Activated CD4-positive, alpha-beta T cell treated with anti-CD3 and anti-CD28 coated beads, Interleukin-2, amount 50 U/mL, for 4 hours (primary cell): Measurements from ENCODE around the gene PRKD3.

Experiments used
- DNase-seq, 2 experiments: peaks; one replicate each; pipeline ENCODE4 v3.0.0-alpha.2; 2020

Gene PRKD3

DNA sequence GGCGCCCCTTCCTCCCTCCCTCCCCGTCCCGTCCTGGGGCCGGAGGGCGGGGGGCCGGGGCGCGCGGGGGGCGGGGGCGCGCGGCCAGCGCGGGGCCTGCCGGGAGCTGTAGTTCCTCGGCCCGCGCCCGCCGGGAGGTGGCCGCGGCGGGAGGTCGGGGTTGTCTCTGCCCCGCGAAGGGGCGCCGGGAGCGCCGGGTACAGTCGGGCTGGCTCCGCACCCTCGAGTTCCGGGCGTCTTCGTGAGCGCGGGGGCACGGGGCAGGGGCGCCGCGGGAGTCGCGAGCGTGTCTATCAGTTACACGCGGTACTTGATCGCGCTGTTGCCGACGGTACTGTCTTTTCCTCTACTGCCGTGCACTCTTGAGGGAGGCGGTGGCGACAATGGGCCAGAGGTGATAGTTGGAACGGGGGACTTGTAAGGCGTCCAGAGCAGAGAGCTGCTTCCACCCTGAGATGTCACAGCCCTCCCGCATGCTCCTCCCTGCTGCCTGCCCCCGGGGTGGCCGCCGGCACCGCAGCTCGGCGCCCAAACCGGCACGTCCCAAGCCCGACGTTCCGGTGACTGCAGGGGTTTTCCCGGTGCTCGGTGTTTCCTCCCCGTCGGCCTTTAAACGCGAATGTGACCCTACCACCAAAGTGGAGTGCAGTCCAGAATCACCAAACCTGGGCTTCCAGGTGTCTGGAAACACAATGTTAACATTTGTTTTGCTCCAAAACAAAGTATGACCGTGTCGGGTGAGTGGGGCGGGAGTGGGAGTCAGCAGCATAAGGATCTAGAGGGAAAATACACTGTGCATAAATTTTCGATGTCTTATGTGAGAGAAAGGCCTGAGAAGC is at the start of gene PRKD3:
Gene PRKD3 (minus strand): TSS at position 48 of the 839 bp plus-strand sequence. CDS start 8,309 bp downstream, outside the sequence.
- DNase-seq = peak; percentile 50 to 54

DNA sequence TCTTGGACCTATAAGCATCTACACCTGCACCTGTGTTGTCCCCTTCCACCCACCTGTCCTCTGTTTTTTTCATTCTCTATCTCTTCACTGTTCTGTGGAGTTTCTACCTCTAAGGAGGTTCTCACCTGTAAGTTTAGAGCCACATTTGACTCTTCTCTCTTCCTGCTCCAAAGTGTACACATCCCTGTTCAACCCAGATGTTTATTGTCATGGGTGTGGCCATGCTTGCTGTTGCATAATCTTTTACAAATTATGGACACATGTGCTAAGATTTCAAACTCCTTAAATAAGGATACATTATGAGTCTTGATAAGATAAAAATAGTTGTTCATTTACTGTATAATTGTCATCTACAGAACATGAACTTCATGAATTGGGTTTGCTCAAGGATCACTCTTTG is 47.4 kb upstream of the PRKD3 start:
- no peak for DNase-seq

DNA sequence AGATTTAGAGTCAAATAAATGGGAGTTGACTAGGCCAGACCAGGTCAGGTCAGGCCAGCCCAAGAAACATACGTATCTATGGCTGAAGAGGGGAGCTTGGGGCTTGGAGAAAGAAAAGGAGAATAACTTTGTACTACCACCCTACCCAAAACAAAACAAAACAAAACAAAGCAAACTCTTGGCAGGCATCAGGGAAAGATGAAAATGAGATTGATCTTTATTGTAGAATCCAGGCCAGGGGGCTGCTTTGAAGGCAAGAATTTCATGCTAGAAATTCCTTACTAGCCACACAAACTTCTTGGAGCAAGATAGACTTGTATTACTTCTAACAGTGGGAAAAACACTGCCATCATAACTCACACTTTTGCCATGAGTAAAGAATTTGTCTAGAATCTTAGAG is 46.0 kb upstream of the PRKD3 start:
- no peak for DNase-seq

DNA sequence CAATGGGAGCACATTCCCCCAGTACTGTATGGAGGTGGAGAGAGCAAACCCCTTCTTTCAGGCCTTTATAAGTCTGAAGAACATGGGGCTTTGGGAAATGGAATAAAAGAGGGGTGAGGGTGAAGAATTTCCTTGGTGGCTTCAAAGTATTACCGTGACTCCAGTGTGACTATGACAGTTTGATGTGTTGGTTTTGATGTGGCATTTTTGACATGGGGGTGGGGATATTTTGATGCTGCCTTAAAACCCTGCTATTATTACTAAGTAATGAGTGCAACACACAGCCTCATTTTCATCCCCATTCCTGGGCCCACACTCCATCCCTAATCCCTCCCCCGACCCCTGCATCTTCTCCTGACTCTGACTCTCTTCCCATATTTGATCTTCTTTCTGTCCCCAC is 43.4 kb upstream of the PRKD3 start:
- DNase-seq = peak in 1 of 2 experiments; percentile 20

DNA sequence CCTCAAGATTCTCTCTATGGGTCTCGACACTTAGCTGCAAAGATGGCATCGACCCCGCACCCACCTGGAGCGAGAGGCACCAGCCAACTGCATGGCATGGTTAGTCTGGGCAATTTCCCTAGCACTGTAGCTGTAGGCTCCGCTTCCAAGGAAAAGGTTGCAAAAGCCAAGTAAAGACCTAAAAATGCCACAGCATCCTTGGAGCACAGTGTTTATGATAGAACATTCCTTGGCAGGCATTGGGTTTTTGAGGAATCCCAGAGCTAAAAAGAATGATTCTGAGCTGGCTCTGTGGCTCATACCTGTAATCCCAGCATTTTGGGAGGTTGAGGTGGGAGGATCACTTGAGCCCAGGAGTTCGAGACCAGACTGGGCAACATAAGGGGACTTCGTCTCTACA is 42.7 kb upstream of the PRKD3 start:
- no peak for DNase-seq

DNA sequence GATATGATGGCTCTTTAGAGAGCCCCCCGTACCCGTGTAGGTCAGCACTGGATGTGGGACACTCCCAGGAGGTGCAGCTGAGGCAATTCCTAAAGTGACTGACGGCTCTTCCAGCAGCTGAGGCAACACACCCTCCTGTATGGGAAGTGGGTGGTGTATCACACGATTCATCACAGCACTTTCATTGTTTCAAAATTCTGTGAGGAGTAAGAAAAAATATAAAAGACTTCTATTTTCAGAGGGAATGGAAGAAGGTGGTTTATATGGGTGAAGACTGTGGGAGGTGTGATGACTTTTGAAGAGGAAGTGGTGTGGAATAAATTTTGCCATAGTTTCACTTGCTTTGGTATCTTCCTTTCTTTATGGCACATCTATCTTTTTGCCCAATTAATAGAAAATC is 42.1 kb upstream of the PRKD3 start:
- DNase-seq = no peak

DNA sequence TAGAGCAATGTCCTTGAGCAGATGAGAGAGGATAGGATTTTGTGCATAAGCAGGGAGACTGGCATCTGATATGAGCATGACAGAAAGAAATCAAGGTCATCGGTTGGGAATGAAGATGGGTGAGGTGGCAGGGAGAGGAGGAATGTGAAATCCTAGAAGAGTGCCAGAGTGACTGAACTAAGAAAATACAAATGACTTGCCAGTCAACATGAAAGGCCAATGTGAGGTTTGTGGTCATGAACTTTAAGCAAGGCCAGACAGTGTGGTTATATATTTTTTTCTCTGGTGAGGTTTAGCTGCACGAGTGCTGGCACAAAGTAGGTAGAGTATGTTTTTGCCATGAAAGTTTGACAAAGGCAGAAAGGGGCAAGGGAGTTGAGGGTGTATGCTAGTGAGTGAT is 41.0 kb upstream of the PRKD3 start:
- DNase-seq = no peak

DNA sequence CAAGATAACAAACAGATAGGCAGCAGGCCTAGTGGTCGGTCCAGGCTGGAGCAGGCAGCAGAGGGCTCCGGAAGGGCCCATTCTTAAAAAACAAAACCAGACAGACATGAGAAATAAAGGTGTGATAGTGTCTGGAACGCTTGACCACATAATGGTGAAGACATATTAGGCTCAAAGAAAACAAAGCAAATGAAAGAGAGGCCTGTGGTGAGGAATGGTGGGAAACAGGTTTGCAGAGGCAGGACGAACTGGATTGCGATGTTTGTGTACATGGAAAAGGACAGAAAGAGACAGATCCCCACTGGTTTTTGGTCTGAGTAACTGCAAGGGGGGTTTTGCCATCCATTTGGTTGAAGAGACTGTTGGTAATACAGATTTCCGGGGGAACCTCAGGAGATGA is 39.7 kb upstream of the PRKD3 start:
- no peak for DNase-seq

DNA sequence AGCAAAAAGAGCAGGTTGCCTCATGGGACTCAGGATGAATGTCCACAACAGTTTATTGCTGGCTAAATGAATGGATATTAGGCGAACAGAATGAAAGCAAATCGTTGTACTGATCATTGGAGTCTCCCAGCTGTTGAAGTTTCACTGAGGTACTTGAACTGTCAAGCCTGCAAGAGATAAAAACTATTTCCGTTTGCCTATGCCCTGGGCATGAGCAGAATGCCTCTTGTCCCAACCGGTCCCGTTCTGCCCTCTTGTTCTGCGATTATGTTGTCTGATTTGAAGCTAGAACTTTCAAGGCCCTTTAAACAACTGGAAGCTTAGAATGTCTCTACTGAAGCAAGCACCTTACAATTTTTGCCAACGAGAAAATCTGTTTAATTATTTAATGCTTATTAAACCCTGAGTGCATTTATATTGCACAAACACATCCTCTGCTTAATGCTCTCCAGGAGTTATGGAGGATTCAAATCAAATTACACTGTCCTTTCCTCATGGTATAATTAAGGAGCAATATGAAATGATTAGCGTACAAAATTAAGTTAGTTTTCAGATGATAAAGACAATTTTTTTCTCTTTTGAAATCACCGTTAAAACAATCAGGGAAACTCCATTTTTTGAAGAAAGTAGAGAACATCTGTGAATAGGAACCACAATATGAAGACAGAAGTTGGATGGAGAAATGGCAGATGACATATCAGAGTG is 37.5 kb upstream of the PRKD3 start:
- DNase-seq = no peak

DNA sequence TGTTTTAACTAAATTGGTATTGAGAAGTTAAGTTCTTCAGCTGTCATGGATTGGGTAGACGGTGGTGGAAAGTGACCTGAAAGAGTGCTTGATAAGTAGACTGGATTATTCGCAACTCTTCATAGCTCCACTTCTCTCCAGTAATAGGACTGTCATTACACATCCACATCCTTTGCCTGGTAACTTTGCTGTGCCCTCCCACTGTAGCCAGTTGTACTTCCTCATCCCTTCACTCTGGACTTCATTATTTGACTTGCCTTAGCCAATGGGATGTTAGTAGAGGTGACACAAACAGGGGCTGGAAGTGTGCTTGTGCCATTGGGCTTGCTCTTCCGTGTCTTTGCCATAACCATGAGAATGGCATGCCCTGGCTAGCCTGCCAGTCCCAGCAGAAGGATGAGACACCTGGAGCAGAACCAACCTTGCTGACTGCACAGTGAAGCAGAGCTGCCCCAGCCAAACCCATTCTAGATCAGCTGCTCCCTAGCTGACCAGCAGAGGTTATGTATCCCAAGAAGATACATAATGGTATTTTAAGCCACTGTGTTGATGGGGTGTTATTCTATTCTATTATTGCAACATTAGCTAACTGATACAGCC is 36.7 kb upstream of the PRKD3 start:
- DNase-seq = no peak

DNA sequence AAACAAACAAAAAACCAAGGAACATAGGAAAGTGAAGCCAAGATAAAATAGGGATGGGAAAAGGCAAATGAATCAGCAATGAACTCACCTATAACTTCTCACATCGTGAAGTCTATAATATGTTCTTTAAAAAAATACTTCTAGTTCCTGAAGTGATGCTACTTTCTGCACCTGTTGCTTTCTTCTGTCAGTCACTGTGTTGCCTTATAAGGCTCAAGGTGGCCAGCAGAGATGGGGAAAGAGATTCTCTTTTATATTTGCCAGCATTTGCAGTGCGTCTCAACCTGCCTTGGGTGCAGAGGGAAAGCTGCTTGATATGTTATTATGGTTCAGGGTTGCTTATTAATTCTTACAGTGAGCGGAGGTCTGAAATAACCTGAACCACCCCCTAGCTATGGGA is 33.8 kb upstream of the PRKD3 start:
- no peak for DNase-seq

DNA sequence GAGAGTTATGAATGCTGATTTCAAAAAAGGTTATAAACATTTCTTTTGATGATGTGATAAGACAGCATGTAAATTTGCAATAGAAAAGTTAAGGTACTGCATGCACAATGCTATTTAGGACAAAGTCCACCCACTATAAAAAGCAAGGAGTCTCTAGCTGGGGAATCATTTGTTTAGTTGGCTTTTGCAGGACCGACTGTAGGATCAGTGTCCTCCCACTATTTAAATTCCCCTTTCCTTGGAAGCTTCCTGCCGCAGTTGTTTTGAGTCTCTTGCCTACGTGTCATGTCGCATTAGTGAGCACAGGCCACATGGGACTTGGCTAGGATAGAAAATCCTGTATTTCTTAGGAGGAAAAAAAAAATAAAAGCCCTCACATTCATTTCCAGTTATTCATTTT is 32.9 kb upstream of the PRKD3 start:
- no peak for DNase-seq

DNA sequence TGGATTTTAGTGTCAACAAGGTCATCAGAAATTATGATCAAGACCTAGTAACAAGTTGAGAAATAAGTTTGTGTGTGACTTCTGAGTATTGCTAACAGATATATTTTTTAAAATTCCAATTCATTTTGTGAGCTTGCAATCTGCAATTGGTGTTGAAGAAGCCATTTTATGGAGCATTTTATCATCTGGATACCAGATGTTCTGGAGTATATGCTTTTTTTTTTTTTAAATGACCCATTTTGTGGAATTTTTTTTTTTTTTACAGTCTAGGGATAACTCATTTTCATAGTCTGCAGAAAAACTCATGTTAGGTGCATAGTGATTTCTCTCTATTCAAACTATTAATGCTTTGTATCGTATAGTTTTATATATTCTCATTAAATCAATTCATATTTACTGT is 32.4 kb upstream of the PRKD3 start:
- DNase-seq = no peak

DNA sequence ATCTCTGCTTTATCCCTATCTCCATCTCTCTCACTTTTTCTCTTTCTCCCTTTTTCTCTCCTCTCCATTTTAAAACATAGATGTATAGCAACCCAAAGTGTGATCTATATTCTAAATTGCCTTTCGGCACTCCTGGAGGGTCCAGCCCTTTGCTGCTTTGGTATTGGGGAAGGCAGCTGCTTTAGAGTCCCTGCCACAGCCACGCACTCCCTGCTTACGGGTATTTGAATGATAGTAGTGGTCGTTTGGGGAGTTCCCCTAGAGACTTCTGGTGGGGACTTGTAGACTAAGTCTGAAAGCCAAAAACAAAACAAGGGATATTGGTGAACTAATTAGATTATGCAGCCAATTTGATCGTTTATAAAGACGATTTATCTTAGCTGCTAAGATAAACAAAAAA is 31.7 kb upstream of the PRKD3 start:
- no peak for DNase-seq

DNA sequence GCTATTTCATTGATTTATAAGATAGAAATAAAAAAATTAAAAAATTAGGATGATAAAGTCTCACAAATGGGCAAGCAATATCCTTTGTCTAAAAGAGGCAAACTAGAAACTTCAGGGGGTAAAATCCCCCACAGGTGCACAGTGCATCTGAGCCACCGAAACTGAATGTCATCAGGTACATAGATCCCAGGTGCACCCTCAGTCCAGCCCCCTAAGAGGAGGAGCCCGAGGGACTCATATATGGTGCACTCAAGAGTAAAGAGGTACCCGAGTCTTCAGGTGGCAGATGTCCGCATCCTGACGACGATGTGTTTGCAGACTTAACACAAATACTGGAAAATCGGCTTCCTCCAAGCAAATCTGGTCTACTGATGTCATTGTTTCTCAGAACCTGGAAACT is 31.1 kb upstream of the PRKD3 start:
- DNase-seq = no peak

DNA sequence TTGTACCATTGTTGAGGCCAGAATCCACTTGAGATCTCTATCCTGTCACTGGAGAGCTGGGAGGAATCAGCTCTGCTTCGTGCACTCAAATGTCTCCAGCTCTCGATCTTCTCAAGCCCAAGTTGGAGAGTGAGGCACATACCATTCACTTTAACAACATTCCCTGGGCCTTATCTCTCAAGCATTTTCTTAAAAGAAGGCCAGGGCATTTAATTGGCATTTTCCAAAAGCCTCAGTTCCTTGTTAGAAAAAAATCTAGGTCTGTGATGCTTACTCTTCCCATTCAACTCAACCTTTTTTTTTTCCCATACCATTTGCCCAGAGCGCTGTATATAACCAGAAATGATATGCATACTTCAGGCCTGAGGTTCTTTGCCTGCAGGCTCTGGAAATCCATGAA is 29.9 kb upstream of the PRKD3 start:
- no peak for DNase-seq

DNA sequence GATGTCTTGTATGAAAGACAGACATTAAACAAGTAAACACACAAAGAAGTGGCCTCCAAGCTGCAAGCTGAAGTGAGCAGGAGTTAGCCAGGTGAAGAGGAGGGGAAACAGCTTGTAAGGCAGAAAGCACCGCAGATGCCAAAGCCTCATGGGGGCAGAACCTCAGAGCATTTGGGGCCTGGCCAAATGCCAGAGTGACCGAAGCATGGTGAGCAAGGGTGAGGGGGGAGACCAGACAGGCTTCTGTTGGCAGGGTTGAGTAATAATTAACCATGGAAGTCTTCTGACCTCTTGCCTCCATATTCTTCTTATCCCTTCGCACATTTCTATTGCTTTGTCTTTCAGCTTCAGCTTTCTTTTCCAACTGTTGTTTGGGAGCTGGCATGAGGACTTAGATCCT is 25.4 kb upstream of the PRKD3 start:
- no peak for DNase-seq

DNA sequence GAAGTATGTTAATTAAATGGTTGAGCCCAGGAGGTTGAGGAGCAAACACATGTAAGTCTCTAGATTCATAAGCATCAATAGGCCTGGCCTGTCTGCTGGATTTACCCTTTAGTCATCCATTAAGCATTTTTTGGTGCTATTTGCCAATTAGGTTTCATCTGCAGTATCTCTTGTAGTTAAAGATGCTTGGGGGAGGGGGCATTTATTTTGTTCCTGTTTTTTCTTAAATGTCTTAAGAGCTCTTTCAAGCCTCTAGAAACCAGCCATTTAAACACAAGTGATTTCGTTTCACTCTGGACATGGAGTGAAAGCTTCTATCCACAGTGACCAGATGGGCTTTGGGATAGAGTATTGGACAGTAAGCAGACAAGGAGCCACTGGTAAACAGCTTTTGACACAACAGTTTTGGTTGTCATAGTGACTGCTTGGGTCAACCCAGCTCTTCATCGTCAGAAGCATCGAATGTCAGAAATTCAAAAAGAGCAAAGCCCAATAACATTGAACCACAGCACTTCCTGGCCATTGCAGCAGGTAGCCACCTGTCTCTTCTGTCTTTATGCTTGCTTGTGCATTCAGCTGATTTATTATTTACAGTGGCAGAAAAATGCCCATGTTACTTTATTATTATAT is 24.7 kb upstream of the PRKD3 start:
- DNase-seq = no peak

DNA sequence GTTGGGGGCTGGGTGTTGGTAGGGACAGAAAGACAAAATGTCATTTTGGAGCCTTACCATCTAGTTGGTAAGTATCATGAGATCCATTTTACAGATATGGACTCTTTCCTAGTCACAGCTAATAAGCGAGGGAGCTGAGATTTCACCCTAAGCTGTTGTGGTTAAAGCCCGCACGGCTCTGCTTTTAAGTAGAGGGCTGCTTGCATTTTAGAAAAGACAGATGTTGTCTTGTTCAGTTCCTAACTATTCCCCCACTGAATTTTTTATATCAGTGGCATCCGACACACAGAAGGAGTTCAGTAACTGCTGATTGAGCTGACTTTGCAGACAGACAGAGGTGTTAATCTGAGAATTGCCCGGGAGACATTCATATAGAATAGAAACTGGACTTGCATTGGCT is 23.5 kb upstream of the PRKD3 start:
- DNase-seq = no peak

DNA sequence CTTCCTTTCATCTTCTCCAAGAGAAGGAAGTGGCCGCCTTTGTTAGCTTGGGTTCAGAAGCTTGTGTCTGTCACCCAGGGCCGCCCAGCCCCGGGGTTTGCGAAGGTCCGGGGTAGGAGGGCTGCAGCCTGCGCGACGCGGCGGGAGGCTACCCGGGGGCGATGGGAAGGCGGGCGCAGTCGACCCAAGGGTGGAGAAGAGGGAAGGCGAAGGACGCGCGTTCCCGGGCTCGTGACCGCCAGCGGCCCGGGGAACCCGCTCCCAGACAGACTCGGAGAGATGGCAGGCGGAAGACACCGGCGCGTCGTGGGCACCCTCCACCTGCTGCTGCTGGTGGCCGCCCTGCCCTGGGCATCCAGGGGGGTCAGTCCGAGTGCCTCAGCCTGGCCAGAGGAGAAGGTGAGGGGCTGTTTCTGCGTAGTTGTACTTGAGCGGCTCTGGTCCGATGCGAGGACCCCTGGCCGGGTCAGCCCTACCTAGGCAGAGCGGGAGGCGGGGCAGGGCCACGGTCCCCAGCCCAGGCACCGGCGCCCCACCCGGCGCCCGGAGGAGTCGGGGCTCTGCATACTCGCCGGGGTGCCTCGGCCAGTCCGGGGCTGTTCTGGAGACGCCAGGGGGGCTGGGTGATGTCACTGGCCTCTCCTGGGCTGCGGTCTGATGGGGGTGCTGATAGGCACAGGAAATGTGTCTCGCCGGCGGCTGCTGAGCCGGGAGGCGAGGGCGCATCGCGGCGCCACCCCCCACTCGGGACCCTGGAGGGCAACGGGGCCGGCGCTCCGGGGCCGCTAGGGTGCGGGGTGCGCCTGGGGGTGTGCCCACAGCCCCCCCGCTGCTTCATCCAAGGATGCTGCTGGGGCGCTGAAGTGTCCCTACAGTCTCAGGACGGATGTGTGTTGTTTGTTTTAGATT is 20.1 kb upstream of the PRKD3 start, which contains the start of gene QPCT:
Gene QPCT (plus strand): TSS at position 178 of the 909 bp plus-strand sequence. CDS start 102 bp downstream, at position 280.
- DNase-seq = peak; percentile 43 to 53

DNA sequence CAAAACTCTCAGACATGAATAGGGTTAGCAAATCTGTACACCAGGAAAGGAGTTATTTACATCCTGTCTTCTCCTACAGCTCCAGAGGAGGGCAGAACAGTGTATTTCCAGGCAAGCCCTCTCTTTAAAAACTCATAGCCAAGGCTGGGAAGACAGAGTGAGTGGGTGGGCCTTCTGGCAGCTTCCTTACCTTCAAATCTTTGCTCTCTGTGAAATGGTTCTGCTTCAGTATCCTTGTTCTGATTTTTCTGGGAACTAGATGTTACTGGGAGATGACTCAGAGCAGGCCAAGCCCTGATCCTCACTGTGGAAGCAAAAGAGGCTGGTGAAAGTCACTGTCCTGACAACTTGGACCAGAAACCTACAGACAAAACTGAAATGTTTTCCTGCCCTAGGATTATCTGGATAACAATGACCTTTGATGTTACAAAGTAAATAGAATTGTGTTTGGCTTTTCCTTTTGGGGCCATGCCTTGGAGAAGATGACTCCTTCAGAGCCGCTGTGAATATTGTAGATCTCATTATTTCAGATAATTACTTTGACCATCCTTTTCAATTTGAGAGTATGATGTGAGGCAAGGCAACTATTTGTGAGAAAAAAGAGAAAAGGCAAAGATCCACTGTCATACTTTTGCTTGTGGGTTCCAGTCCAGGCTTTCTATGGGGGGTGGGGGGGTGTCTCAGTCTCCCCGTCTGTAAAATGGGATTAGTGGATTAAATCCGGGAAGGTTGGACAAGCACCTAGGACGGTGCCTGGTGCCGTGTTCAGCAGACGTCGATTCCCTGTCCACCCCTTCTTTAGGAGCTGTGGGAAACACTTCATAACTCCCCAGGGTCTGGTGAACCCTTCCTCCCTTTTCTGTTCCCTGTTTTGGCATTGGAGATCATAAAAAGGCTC is 19.2 kb upstream of the PRKD3 start:
- DNase-seq = no peak
